ENCODE measurements around the gene CUBN.

CUBN gene

GRCh38 chr10:16809074-16809718 is 320.4 kb downstream of the CUBN start:
- TF ChIP-seq, protein P1, sequence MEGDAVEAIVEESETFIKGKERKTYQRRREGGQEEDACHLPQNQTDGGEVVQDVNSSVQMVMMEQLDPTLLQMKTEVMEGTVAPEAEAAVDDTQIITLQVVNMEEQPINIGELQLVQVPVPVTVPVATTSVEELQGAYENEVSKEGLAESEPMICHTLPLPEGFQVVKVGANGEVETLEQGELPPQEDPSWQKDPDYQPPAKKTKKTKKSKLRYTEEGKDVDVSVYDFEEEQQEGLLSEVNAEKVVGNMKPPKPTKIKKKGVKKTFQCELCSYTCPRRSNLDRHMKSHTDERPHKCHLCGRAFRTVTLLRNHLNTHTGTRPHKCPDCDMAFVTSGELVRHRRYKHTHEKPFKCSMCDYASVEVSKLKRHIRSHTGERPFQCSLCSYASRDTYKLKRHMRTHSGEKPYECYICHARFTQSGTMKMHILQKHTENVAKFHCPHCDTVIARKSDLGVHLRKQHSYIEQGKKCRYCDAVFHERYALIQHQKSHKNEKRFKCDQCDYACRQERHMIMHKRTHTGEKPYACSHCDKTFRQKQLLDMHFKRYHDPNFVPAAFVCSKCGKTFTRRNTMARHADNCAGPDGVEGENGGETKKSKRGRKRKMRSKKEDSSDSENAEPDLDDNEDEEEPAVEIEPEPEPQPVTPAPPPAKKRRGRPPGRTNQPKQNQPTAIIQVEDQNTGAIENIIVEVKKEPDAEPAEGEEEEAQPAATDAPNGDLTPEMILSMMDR (IDR thresholded peaks at IDR 0.05) = peak; percentile 25
- DNase-seq (ENCODE audit: low spot score) = no peak
- no peak overlapping the region for H3K27ac ChIP-seq
- H3K4me3 ChIP-seq = no peak overlapping the region

GRCh38 chr10:16804123-16804522 is 325.5 kb downstream of the CUBN start:
- H3K27ac ChIP-seq = no peak overlapping the region
- TF ChIP-seq, protein P1 (IDR thresholded peaks at IDR 0.05) = no peak

DNA sequence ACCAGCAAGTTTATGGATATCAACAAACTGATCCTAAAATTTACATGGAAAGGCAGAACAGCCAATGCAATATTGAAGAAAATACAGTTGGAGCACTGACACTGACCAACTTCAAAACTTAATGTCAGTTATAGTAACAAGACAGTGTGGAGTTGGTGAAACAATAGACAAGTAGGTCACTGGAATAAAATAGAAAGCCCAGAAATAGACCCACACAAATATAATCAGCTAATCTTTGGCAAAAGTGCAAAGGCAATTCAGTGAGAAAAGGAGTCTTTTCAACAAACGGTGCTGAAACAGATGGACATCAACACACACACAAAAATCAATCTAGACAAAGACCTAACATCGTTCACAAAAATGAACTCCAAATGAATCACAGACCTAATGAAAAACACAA is 326.1 kb downstream of the CUBN start:
- H3K27ac ChIP-seq = no peak overlapping the region
- H3K4me3 ChIP-seq = no peak overlapping the region
- TF ChIP-seq, protein P1 (IDR thresholded peaks at IDR 0.05) = no peak
- DNase-seq (ENCODE audit: low spot score) = no peak

More at GRCh38 chr10:16804123-16804522, 325.5 kb downstream of the CUBN start:
- no peak for DNase-seq (ENCODE audit: low spot score)
- H3K4me3 ChIP-seq = no peak overlapping the region

DNA sequence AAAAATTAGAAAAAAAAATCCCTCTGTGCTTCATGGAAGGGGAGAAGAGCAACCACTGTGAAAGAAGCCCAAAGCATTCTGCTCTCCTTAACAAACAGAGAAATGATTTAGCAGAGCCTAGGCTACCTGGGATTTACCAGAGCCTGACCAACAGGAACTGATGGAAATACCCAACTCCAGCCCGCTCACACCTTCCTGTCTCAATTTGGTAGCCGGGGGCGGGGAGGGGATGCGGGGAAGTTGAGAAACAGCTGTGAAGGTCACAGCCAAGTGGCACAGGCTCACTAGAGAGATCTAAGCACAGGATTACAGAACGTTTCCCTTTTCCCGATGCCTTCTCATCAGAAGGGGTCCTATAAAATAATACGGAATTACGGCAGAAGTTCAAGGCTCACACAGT is 330.0 kb downstream of the CUBN start:
- TF ChIP-seq, protein P1 (IDR thresholded peaks at IDR 0.05) = no peak
- no peak for DNase-seq (ENCODE audit: low spot score)
- H3K4me3 ChIP-seq = no peak overlapping the region
- H3K27ac ChIP-seq = no peak overlapping the region

GRCh38 chr10:16798571-16798970 is 331.0 kb downstream of the CUBN start:
- no peak overlapping the region for H3K4me3 ChIP-seq
- no peak for DNase-seq (ENCODE audit: low spot score)
- H3K27ac ChIP-seq = no peak overlapping the region
- TF ChIP-seq, protein P1 (IDR thresholded peaks at IDR 0.05) = no peak

DNA sequence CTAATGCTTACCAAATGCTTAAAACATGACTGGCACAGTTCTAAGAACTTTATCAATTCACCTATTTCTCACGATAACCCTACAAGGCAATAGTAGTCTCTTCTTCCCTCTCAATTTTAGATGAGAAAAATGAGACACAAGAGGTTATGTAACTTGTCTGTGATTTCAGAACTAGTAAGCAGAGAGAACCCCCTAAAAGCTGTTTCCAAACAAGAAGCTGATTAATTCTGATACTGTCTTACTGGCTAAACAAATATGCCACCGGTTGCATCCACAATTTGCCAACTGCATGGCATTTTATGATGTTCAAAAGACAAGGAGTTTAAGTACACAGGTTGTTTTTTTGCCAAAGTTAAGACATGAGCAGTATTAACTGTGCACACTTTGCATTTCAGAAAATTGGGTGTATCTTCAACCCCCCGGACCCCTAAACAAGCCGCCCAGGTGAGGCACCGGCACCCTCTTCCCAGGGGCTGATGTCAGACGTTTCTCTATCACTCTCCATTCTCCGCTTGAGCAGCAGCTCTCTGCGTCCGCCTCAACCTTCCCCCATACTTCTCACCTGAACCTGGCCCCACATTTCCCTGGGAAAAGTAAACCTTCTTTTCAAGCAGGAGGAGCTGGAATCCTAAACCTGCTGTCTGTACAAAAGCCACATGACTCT is 334.1 kb downstream of the CUBN start:
- no peak overlapping the region for H3K4me3 ChIP-seq
- no peak overlapping the region for H3K27ac ChIP-seq
- TF ChIP-seq, protein P1 (IDR thresholded peaks at IDR 0.05) = no peak
- no peak for DNase-seq (ENCODE audit: low spot score)

DNA sequence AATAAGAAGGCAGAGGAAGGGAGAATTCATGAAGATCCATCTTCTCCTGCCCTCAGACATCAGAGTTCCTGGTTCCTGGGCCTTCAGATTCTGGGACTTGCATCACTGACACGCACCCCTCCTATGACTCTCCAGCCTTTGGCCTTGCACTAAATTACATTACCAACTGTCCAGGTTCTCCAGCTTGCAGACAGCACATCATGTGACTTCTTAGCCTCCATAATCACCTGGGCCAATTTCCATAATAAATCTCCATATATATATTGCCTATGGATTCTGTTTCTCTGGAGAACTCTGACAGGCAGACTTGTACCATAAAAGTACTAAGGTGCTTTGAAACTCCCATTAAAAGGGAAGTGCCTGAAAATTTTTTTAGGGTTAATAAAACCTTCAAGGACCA is 335.6 kb downstream of the CUBN start:
- Histone ChIP-seq H3K27ac (no peak overlapping the region), H3K4me3 (no peak overlapping the region)
- TF ChIP-seq, protein P1 (IDR thresholded peaks at IDR 0.05) = no peak
- no peak for DNase-seq (ENCODE audit: low spot score)

Measured in coronary artery (tissue), 2 donors.